ENCODE data around the gene ETFRF1. TPM values are rescaled to one million over a fixed set of nuclear protein-coding genes. Genes with fewer than 3 reads are reported as not detected.

The ETFRF1 gene
- total and polyA plus RNA-seq, 2 experiments from 2014 or later: 35.2 to 48.3 TPM

DNA sequence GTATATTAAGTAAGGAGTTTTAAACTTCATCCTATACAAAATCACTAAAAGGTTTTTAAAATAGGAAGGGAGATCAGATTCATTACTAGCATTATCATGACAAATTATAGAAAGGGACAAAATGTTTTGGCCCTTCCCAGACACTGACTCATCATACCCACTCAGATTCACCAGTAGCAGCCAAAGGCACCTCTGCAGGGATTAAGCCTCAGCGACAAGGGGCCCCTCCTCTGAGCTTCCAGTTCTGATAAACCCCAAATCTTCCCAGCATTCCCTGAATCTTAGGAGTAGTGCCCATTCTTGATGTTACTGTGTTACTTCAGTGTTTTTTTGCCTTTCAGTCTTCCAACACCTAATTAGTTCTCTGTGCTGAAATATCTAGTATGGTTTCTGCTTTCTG, 41.2 kb downstream of the ETFRF1 start:
- H3K9me3 ChIP-seq (ENCODE audit: low read depth): no peaks in the 10 kb centered on the region
- H3K9me2 ChIP-seq (replicated peaks; ENCODE audit: insufficient read depth): no peaks in the 10 kb centered on the region
- H3K27me3 ChIP-seq: no peaks in the 10 kb centered on the region
- H3K27ac ChIP-seq: peak overlapping the region; percentile 25
- H3K79me2 ChIP-seq: peaks cover 94% of the 10 kb centered on the region
- H3K4me3 ChIP-seq: no peak overlapping the region
- TF ChIP-seq, protein P1, sequence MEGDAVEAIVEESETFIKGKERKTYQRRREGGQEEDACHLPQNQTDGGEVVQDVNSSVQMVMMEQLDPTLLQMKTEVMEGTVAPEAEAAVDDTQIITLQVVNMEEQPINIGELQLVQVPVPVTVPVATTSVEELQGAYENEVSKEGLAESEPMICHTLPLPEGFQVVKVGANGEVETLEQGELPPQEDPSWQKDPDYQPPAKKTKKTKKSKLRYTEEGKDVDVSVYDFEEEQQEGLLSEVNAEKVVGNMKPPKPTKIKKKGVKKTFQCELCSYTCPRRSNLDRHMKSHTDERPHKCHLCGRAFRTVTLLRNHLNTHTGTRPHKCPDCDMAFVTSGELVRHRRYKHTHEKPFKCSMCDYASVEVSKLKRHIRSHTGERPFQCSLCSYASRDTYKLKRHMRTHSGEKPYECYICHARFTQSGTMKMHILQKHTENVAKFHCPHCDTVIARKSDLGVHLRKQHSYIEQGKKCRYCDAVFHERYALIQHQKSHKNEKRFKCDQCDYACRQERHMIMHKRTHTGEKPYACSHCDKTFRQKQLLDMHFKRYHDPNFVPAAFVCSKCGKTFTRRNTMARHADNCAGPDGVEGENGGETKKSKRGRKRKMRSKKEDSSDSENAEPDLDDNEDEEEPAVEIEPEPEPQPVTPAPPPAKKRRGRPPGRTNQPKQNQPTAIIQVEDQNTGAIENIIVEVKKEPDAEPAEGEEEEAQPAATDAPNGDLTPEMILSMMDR (IDR thresholded peaks at IDR 0.05; ENCODE audit: poor library complexity): no peak
- TF ChIP-seq EZH2 (IDR thresholded peaks at IDR 0.05; ENCODE audit: borderline replicate concordance) (no peak), EZH2phosphoT487 (IDR thresholded peaks at IDR 0.05; ENCODE audit: low read depth, severe bottlenecking, unreplicated experiment) (no peak)
- H2AFZ ChIP-seq: no peak overlapping the region
- H3K36me3 ChIP-seq (replicated peaks; ENCODE audit: insufficient read depth, low read depth): no peaks in the 10 kb centered on the region
- 39% methylated on average over 1 of the region's 1 CpG for WGBS (ENCODE audit: low lambda C conversion rate, missing lambda C conversion rate)
- no peak for DNase-seq (ENCODE audit: low spot score)
- no peak overlapping the region for H3K4me2 ChIP-seq
- H4K20me1 ChIP-seq (ENCODE audit: insufficient read depth, poor library complexity, severe bottlenecking): no peaks in the 10 kb centered on the region
- H3K4me1 ChIP-seq (ENCODE audit: insufficient read depth): no peaks in the 10 kb centered on the region

DNA sequence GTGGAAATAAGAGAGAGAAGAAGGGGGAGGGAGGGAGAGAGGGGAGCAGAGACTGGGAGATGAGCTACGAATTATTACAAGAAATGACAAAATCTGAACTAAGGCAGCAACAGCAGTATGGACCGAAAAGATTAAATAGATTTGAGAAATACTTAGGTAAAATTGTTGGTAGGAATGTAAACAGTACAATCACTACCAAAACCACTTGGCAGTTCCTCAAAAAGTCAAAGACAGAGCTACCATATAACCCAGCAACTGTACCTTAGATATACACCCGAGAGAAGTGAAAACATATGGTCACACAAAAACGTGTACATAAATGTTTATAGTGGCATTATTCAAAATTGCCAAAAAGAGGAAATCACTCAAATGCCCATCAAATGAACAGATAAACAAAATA, 41.6 kb downstream of the ETFRF1 start:
- 89% methylated on average over 4 of the region's 4 CpGs for WGBS (ENCODE audit: low lambda C conversion rate, missing lambda C conversion rate)
- H3K79me2 ChIP-seq: peaks cover 92% of the 10 kb centered on the region
- H3K9me2 ChIP-seq (replicated peaks; ENCODE audit: insufficient read depth): no peaks in the 10 kb centered on the region
- H2AFZ ChIP-seq: no peak overlapping the region
- DNase-seq (ENCODE audit: low spot score): no peak
- H3K27me3 ChIP-seq: no peaks in the 10 kb centered on the region
- no peaks in the 10 kb centered on the region for H3K9me3 ChIP-seq (ENCODE audit: low read depth)
- H3K4me3 ChIP-seq: no peak overlapping the region
- peak overlapping the region; percentile 25 for H3K27ac ChIP-seq
- H3K4me1 ChIP-seq (ENCODE audit: insufficient read depth): no peaks in the 10 kb centered on the region
- H4K20me1 ChIP-seq (ENCODE audit: insufficient read depth, poor library complexity, severe bottlenecking): no peaks in the 10 kb centered on the region
- no peaks in the 10 kb centered on the region for H3K36me3 ChIP-seq (replicated peaks; ENCODE audit: insufficient read depth, low read depth)
- TF ChIP-seq EZH2phosphoT487 (IDR thresholded peaks at IDR 0.05; ENCODE audit: low read depth, severe bottlenecking, unreplicated experiment): no peak
- TF ChIP-seq EZH2 (IDR thresholded peaks at IDR 0.05; ENCODE audit: borderline replicate concordance): no peak
- TF ChIP-seq, protein P1 (IDR thresholded peaks at IDR 0.05; ENCODE audit: poor library complexity): no peak
- H3K4me2 ChIP-seq: no peak overlapping the region

DNA sequence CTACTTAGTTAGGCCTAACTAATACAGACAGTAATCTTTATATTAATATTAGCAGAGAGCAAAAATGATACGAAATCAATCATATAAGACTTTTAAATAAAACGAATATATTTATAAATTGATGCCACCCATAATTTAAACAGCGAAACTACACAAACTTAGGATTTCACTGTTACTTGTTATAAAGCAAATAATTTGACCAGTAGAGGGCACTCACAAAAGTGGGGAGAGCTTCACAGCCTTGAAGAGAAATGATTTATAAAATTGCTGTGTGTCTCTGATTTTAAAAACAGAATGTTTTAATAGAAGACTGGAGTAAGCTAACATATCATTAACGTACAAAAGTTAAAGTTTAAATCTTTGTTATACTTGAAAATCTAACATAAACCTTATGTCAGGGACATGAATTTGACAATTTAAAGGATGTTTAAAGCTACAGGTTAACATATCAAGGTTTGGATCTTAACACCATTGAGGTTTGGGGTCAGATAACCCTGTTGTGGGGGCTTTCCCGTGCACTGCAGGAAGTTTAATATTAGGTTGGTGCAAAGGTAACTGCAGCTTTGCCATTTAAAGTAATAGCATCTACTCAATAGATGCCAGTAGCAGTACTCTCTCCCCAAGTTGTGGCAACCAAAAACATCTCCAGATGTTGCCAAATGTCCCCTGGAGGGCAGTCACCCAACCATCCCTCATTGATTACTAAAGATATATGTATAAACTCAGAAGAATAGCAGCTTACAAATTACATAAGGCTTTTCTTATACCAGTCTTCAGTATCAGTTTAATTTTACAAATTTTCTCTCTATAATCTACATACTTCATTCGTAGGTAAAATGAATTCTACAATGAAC, 46.4 kb downstream of the ETFRF1 start:
- H4K20me1 ChIP-seq (ENCODE audit: insufficient read depth, poor library complexity, severe bottlenecking): no peaks in the 10 kb centered on the region
- H3K27ac ChIP-seq: peak overlapping the region; percentile 91
- H3K4me2 ChIP-seq: no peak overlapping the region
- peak; percentile 68 for DNase-seq (ENCODE audit: low spot score)
- H3K9me3 ChIP-seq (ENCODE audit: low read depth): no peaks in the 10 kb centered on the region
- H3K36me3 ChIP-seq (replicated peaks; ENCODE audit: insufficient read depth, low read depth): no peaks in the 10 kb centered on the region
- WGBS (ENCODE audit: low lambda C conversion rate, missing lambda C conversion rate): 58% methylated on average over 6 of the region's 6 CpGs
- H3K4me3 ChIP-seq: no peak overlapping the region
- H3K9me2 ChIP-seq (replicated peaks; ENCODE audit: insufficient read depth): no peaks in the 10 kb centered on the region
- no peaks in the 10 kb centered on the region for H3K4me1 ChIP-seq (ENCODE audit: insufficient read depth)
- TF ChIP-seq EZH2 (IDR thresholded peaks at IDR 0.05; ENCODE audit: borderline replicate concordance) (no peak), EZH2phosphoT487 (IDR thresholded peaks at IDR 0.05; ENCODE audit: low read depth, severe bottlenecking, unreplicated experiment) (no peak)
- TF ChIP-seq, protein P1 (IDR thresholded peaks at IDR 0.05; ENCODE audit: poor library complexity): peak; percentile 75
- H3K27me3 ChIP-seq: no peaks in the 10 kb centered on the region
- no peak overlapping the region for H2AFZ ChIP-seq
- H3K79me2 ChIP-seq: peaks cover 82% of the 10 kb centered on the region

Measured in hepatocyte (in vitro differentiated cells).